ENCODE results near the gene SMU1.
A peak's percentile ranks its signal among the peaks of the same experiment; 100 is the strongest.

The SMU1 gene

DNA sequence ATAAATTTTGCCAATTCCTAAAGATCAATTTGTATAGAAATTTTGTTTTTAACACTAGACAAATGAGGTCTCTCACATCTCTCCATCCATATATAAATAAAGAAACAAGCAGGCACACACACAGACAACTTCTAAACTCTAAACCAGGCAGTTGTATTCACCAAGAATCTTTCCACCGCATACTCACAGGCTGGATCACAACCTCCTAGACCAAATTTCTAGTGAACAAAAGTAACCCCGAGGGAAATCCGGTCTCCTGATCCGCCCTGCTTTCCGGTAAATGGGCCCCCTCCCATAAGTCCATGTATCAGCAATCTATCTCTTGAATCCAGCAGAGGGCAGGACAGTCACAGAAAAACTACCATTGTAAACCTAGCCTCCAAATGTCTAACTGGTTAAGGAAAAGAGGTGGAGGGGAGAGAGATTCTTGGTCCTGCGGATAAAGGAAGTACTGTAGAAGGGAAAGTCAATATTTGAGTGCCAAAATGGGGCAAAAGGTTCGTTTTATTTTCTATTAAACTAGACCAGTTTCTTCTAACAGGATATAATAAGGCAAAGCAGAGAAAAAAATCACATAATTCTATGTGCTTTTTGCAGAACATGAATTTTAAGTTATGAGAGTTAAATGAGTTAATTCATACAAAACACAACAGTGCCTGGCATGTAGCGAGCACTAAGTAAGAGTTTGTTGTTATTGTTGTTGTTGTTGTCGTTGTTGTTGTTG is 4.8 kb upstream of the SMU1 start:
- DNase-seq (ENCODE audit: low read depth in 2 of 2), result peak; percentile 94 to 95
- TF ChIP-seq, protein P1, sequence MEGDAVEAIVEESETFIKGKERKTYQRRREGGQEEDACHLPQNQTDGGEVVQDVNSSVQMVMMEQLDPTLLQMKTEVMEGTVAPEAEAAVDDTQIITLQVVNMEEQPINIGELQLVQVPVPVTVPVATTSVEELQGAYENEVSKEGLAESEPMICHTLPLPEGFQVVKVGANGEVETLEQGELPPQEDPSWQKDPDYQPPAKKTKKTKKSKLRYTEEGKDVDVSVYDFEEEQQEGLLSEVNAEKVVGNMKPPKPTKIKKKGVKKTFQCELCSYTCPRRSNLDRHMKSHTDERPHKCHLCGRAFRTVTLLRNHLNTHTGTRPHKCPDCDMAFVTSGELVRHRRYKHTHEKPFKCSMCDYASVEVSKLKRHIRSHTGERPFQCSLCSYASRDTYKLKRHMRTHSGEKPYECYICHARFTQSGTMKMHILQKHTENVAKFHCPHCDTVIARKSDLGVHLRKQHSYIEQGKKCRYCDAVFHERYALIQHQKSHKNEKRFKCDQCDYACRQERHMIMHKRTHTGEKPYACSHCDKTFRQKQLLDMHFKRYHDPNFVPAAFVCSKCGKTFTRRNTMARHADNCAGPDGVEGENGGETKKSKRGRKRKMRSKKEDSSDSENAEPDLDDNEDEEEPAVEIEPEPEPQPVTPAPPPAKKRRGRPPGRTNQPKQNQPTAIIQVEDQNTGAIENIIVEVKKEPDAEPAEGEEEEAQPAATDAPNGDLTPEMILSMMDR (IDR thresholded peaks at IDR 0.05; ENCODE audit: low read depth, low read length), result peak; percentile 63
- H3K4me3 ChIP-seq (replicated peaks in 1 of 2; ENCODE audit: low read depth in 2 of 2, low read length in 2 of 2), result no peak overlapping the region

DNA sequence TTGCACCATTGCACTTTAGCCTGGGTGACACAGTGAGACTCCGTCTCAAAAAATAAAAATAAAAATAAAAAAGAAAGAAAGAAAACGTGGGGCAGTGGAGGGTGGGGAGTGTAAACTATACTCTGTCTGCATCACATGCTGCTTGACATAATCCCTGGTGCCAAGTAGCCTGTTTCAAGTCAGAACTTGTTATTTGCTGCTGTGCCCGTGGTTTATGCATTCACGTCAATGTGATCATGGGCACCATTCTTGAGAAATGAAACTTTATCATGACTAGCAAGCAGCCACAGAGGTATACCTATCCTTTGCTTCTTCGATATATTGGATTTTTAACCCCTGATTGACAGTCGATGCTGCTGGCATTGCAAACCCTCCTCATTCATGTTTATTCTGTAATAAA is 4.1 kb upstream of the SMU1 start:
- no peak for DNase-seq (ENCODE audit: low read depth in 2 of 2)

DNA sequence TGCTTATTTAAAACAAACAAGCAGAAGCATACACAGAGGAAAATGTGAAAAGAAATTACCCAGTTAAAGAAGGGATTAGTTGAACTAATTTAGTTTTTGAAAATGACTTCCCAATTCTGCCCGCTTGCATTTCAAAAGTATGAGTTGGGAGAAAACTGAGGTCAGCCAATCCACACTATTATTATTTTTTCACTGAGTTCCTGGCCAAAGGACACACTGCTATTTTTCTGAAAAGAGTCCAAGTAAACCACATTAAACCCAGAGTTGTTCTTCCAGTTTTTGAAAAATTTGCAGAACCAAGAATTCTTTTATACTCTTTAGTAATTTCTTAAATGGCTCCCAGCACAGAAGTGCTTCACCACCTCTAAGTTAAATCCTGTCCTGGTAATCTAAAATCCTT is 7.5 kb downstream of the SMU1 start:
- TF ChIP-seq, protein P1 (IDR thresholded peaks at IDR 0.05; ENCODE audit: low read depth, low read length), result no peak
- no peak overlapping the region for H3K4me3 ChIP-seq (replicated peaks in 1 of 2; ENCODE audit: low read depth in 2 of 2, low read length in 2 of 2)
- no peak for DNase-seq (ENCODE audit: low read depth in 2 of 2)

More for the DNA sequence above, 4.1 kb upstream of the SMU1 start:
- H3K4me3 ChIP-seq (replicated peaks in 1 of 2; ENCODE audit: low read depth in 2 of 2, low read length in 2 of 2), result no peak overlapping the region
- TF ChIP-seq, protein P1 (IDR thresholded peaks at IDR 0.05; ENCODE audit: low read depth, low read length), result no peak

DNA sequence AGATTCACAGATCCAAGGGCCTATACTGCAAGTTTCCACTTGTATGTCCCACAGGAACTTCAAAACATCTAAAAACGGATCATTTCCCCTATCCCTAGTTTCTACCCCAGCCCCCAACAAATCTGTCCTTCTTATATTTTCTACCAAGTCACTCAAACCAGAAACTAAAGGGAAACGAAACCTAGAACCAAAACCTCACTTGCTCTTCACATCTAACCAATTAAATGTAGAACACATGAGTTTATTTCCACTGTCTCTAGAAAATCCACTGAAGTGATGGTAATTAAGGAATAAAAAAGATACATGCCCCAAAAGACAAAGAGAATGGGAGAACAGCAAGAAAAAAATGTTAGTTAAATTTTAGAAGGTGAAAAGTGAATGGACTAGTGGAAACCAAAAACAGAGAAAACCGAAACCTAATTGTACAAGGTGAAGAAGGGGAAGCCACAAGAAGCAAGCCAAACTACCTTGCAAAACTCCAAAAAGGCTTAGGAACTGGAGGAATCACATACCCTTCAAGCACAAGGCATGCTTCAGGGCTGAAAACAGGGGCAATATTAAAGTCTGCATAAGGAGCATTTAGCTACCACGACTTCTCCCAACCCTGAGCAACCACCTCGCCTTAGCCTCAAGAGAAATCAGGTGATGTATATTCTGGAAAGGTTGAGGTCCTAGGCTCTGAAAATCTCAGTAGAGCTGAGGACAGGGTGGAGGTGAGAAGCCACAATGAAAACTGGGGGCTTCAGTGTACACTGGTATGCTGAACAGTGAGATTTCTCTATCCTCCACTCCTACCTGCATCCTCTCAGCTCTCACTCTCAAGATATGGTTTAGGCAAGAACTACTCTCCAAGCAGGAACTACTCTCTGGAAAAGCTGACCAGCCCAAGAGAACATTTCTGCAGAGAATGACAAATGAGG is 11.1 kb downstream of the SMU1 start:
- DNase-seq (ENCODE audit: low read depth in 2 of 2), result no peak
- TF ChIP-seq, protein P1 (IDR thresholded peaks at IDR 0.05; ENCODE audit: low read depth, low read length), result no peak
- no peak overlapping the region for H3K4me3 ChIP-seq (replicated peaks in 1 of 2; ENCODE audit: low read depth in 2 of 2, low read length in 2 of 2)

DNA sequence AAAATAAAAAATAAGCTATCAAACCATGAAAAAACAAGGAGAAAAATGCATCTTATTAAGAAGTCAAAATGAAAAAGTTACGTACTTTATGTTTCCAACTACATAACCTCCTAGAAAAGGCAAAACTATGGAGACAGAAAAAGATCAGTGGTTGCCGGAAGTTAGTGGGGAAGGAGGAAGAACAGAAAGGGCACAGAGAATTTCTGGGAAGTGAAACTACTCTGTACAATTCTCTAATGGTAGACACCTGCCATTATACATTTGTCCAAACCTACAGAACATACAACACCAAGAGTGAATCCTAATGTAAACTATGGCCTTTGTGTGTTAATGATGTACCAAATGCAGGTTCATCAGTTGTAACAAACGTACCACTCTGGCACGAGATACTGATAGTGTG is 25.3 kb downstream of the SMU1 start:
- TF ChIP-seq, protein P1 (IDR thresholded peaks at IDR 0.05; ENCODE audit: low read depth, low read length), result no peak
- H3K4me3 ChIP-seq (replicated peaks in 1 of 2; ENCODE audit: low read depth in 2 of 2, low read length in 2 of 2), result no peak overlapping the region
- no peak for DNase-seq (ENCODE audit: low read depth in 2 of 2)

DNA sequence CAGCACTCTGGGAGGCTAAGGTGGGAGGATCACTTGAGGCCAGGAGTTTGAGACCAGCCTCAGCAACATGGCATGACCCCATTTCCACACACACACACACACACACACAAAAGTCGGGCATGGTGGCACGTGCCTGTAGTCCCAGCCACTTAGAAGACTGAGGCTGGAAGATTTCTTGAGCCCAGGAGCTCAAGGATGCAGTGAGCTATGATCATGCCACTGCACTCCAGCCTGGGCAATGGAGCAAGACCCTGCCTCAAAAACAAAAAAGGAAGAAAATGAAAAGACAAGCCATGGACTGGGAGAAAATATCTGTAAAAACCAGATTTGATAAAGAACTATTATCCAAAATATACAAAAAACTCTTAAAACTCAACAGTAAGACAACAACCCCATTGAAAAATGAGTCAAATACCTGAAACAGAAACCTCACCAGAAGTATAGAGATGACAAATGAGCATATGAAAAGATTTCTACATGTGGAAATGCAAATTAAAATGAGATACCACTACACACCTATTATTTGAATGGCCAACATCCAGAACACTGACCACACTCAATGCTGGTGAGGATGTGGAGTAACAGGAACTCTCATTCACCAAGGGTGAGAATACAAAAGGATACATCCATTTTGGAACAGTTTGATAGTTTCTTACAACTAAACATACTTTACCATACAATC is 26.7 kb downstream of the SMU1 start:
- TF ChIP-seq, protein P1 (IDR thresholded peaks at IDR 0.05; ENCODE audit: low read depth, low read length), result no peak
- H3K4me3 ChIP-seq (replicated peaks in 1 of 2; ENCODE audit: low read depth in 2 of 2, low read length in 2 of 2), result no peak overlapping the region
- DNase-seq (ENCODE audit: low read depth in 2 of 2), result no peak

Measured in cardiac fibroblast (primary cell).